ENCODE data around the gene POFUT2. TPM values are rescaled to one million over a fixed set of nuclear protein-coding genes. Genes with fewer than 3 reads are reported as not detected.
A peak's percentile ranks its signal among the peaks of the same experiment; 100 is the strongest.

POFUT2 gene
- 87.5 TPM for polyA plus RNA-seq (2013, experiment 1 of 2; ENCODE audit: insufficient read length)
- polyA plus RNA-seq (2013, experiment 2 of 2; ENCODE audit: insufficient read length), result 79.1 TPM

GRCh38 chr21:45287438-45288391, at the start of gene POFUT2:
POFUT2 (minus strand) TSS chr21:45287895; CDS start chr21:45287871, 24 bp downstream.
- peak; percentile 95 for DNase-seq

GRCh38 chr21:45336870-45337269, 49.2 kb upstream of the POFUT2 start:
- peak; percentile 47 for DNase-seq

- DNase-seq, result no peak
Observed at GRCh38 chr21:45336535-45336810, 48.8 kb upstream of the POFUT2 start.

GRCh38 chr21:45335761-45336534, 48.3 kb upstream of the POFUT2 start:
- DNase-seq, result no peak

- DNase-seq, result no peak
Observed at GRCh38 chr21:45335151-45335760, 47.6 kb upstream of the POFUT2 start.

- no peak for DNase-seq
Observed at GRCh38 chr21:45334591-45335081, 46.9 kb upstream of the POFUT2 start.

- no peak for DNase-seq
Observed at GRCh38 chr21:45334134-45334533, 46.4 kb upstream of the POFUT2 start.

GRCh38 chr21:45333583-45334121, 46.0 kb upstream of the POFUT2 start:
- DNase-seq, result peak; percentile 79

GRCh38 chr21:45332981-45333582, 45.4 kb upstream of the POFUT2 start:
- no peak for DNase-seq

GRCh38 chr21:45332415-45332814, 44.7 kb upstream of the POFUT2 start:
- DNase-seq, result no peak

- DNase-seq, result no peak
Observed at GRCh38 chr21:45331531-45332147, 43.9 kb upstream of the POFUT2 start.

GRCh38 chr21:45330851-45331261, 43.2 kb upstream of the POFUT2 start:
- no peak for DNase-seq

- peak; percentile 93 for DNase-seq
Observed at GRCh38 chr21:45330075-45330781, 42.5 kb upstream of the POFUT2 start.

GRCh38 chr21:45329261-45330074, 41.8 kb upstream of the POFUT2 start:
- no peak for DNase-seq

GRCh38 chr21:45328198-45329091, 40.8 kb upstream of the POFUT2 start:
- no peak for DNase-seq

GRCh38 chr21:45327441-45328197, 39.9 kb upstream of the POFUT2 start:
- DNase-seq, result no peak

- no peak for DNase-seq
Observed at GRCh38 chr21:45326891-45327440, 39.3 kb upstream of the POFUT2 start.
